Upper lobe of left lung (tissue), 4 donors: ENCODE measurements around the gene PMAIP1.

Experiments
- CTCF ChIP-seq, 6 experiments: fragments of 450-650 bp in 4 of 6; fragments of 200-600 bp in 2 of 6; sonication (generic) in 2 of 6; IDR thresholded peaks; one replicate each; pipeline ENCODE4 v1.5.1; 2016 to 2019; ENCODE audit warnings: antibody characterized with exemption in 6 of 6
- POLR2AphosphoS5 ChIP-seq, 2 donors: sonication (generic); formaldehyde crosslinking; IDR thresholded peaks; one replicate each; pipeline ENCODE4 v1.5.1; 2017; ENCODE audit warnings: antibody characterized with exemption in 2 of 2

- TF ChIP-seq CTCF (IDR thresholded peaks at IDR 0.05): no peak
- TF ChIP-seq POLR2AphosphoS5 (IDR thresholded peaks at IDR 0.05): no peak
These were observed 5.9 kb downstream of the PMAIP1 start for GRCh38 chr18:59905686-59906091.
